ENCODE results near the gene DPYSL4. TPM values are rescaled to one million over a fixed set of nuclear protein-coding genes. Genes with fewer than 3 reads are reported as not detected.

DPYSL4 gene
- total RNA-seq, 6 donors from 2014 or later, result 0.11 to 2.2 (median 0.79) TPM; not detected in 1

DNA sequence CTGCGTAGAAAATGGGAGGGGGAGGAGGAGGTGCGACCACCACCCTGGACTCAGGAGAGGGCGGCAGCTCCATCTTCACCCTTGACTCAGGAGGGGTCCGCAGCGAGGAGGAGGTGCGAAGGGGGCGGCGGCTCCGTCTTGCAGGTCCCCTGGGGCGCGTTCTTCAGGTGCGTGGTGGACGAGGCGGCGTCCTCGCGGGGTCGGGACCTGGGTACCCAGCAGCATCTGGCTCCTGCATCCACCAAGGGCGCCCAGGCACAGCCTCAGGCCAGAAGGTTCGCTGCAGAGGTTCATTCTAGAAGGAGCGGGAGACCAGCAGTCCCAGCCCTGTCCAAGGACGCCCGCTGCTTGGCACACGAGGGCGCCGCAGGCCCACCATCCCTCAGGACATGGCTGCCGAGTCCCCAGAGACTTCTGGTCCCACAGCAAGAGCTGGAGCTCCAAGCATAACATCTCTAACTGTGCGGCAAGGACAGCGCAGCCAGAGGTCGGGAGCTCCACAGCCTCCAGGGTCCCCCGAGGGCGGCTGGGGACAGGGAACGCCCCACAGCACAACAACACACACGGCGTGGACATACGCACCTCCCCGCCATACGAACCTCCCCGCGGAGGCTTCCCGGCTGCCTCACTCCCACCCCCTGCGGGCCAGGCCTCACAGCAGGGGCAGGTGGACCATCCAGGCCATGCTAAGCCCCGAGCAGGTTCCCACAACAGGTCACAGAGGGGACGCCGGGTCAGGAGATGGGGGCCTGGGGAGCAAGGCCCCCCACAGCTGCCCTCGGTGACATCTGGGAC lies 16.8 kb upstream of the DPYSL4 start:
- Histone ChIP-seq H3K4me3 (no peak overlapping the region), H3K9me3 (no peaks in the 10 kb centered on the region), H3K4me1 (no peaks in the 10 kb centered on the region), H3K27me3 (no peaks in the 10 kb centered on the region), H3K36me3 (no peaks in the 10 kb centered on the region), H3K27ac (no peak overlapping the region)
- no peak for DNase-seq
- TF ChIP-seq EP300 (IDR thresholded peaks at IDR 0.05) (no peak), CTCF (IDR thresholded peaks at IDR 0.05) (no peak), POLR2A (IDR thresholded peaks at IDR 0.05) (no peak), POLR2AphosphoS5 (IDR thresholded peaks at IDR 0.05) (no peak)
- no peak for ATAC-seq (ENCODE audit: low FRiP score in 2 of 2)
- 89 to 94% methylated on average over 12 to 46 of the region's 46 CpGs for WGBS, 2 donors

DNA sequence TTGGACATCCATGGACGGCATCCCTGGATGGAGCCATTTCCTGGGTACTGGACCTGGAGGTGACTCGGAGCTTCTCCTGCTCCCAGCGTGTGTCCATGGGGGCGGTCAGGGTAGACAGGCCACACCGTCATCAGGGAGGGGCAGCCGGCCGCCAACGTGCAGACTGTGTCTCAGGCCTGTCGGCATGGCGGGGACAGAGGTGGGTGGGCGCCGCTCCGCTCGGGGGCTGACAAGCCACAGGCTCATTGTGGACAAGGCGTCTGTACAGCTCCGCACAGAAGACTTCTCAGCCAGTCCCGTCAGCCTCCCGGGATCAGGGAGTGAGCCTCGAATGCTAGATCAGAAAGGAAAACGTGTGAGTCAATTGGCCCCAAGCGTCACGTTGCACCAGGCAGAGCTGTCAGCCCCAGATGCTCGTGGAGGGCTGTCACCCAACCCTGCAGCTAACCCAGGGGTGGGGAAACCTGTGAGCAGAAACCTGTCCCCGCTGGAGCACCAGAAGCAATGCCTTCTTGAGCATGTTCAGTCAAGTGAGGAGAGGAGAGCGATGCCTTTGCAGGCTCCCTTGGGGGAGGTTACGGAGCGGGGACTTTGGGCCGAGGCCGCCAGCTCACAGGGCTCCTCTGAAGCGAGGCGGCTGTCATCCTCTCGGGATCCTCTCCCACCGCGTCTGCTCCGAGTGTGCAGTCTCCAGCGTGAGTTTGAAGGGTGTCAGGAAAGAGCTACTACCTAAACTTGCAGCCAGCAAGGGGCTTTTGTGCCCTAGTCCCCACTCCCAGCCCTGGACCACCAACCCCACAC lies 16.0 kb upstream of the DPYSL4 start:
- ATAC-seq (ENCODE audit: low FRiP score in 2 of 2), result no peak
- DNase-seq, result no peak
- WGBS, 2 donors, result 62 to 77% methylated on average over 21 to 36 of the region's 36 CpGs
- Histone ChIP-seq H3K36me3 (no peaks in the 10 kb centered on the region), H3K27me3 (no peaks in the 10 kb centered on the region), H3K9me3 (no peaks in the 10 kb centered on the region), H3K4me3 (no peak overlapping the region), H3K4me1 (no peaks in the 10 kb centered on the region), H3K27ac (no peak overlapping the region)
- TF ChIP-seq EP300 (IDR thresholded peaks at IDR 0.05), result no peak
- TF ChIP-seq CTCF (IDR thresholded peaks at IDR 0.05), result no peak
- no peak for TF ChIP-seq POLR2A (IDR thresholded peaks at IDR 0.05)
- TF ChIP-seq POLR2AphosphoS5 (IDR thresholded peaks at IDR 0.05), result no peak

DNA sequence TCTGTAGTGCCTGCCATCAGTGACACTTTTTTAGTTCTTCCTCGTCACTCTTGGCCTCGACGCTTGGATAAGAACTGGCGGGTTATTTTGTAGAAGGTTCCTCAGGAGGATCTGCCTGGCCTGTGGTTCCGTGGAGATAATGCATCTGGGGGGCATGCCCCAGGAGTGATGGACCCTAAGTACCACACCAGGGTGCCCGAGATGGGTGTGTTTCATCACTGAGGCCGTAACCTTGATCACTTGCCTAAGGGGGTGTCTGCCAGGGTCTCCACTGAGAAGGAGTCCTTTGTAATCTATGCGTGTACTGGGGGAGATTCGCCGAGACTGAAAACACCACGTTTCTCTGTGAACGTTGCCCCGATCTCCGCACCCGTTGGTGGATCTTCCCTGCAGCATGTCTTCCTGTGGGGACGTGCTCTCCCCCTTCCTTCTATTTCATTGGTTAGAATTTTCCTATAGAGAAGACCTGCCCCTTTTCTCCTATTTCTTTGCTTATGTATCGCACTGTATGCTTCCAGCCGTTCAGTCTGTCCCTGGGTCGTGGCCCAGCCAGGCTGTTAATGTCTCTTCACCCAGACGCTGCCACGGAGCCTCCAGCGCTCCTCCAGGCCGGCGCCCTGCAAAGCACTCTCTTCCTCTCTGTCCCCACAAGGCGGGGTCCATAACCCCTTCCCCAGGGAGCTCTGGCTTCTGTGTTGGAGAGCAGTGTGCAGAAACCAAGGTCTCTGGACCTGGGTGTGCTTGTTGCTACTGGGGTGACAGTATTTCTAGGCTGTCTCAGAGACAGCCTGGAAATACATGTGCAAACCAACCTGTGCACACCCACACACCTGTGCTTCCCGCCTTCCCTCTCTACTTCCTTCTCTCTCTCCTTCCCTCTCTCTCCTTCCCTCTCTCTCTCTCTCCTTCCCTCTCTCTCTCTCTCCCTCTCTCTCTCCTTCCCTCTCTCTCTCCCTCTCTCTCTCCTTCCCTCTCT lies 14.4 kb upstream of the DPYSL4 start:
- Histone ChIP-seq H3K4me1 (peaks cover 0 to 5% (median 0%) of the 10 kb centered on the region in 4 donors), H3K4me3 (no peak overlapping the region), H3K27ac (no peak overlapping the region), H3K9me3 (no peaks in the 10 kb centered on the region), H3K36me3 (no peaks in the 10 kb centered on the region), H3K27me3 (no peaks in the 10 kb centered on the region)
- WGBS, 2 donors, result 58 to 64% methylated on average over 26 of the region's 26 CpGs
- no peak for DNase-seq
- ATAC-seq (ENCODE audit: low FRiP score in 2 of 2), result no peak
- TF ChIP-seq CTCF (IDR thresholded peaks at IDR 0.05) (no peak), POLR2AphosphoS5 (IDR thresholded peaks at IDR 0.05) (no peak), POLR2A (IDR thresholded peaks at IDR 0.05) (no peak), EP300 (IDR thresholded peaks at IDR 0.05) (no peak)

GRCh38 chr10:132173185-132173584 lies 13.6 kb upstream of the DPYSL4 start:
- Histone ChIP-seq H3K36me3 (no peaks in the 10 kb centered on the region), H3K4me1 (peaks cover 0 to 5% (median 0%) of the 10 kb centered on the region in 4 donors), H3K27ac (no peak overlapping the region), H3K4me3 (no peak overlapping the region), H3K27me3 (no peaks in the 10 kb centered on the region), H3K9me3 (no peaks in the 10 kb centered on the region)
- TF ChIP-seq EP300 (IDR thresholded peaks at IDR 0.05) (no peak), CTCF (IDR thresholded peaks at IDR 0.05) (no peak), POLR2A (IDR thresholded peaks at IDR 0.05) (no peak), POLR2AphosphoS5 (IDR thresholded peaks at IDR 0.05) (no peak)
- ATAC-seq (ENCODE audit: low FRiP score in 2 of 2) (no peak), DNase-seq (no peak)
- WGBS, 2 donors, result 87 to 91% methylated on average over 5 of the region's 5 CpGs

Measured in upper lobe of left lung (tissue), 6 donors.